Endodermal cell (in vitro differentiated cells): Measurements from ENCODE around the gene GTF2F1. TPM values are rescaled to one million over a fixed set of nuclear protein-coding genes. Genes with fewer than 3 reads are reported as not detected.
"Not testable (repeated sequence)": the region's sequence is repeated elsewhere in the genome, so short reads cannot be mapped to it uniquely, and the experiment has no call there.

Source experiments
- DNase-seq: peaks from one replicate; pipeline ENCODE4 v3.0.0-alpha.2; 2017
- H3K27ac ChIP-seq: 2 replicates; pipeline ENCODE4 v1.5.1; 2013; ENCODE audit warnings: mild to moderate bottlenecking, low read depth, low read length, moderate library complexity
- H3K27me3 ChIP-seq: 2 replicates; pipeline ENCODE4 v1.6.1; 2013; ENCODE audit warnings: mild to moderate bottlenecking, low read length, moderate library complexity; ENCODE audit not compliant: insufficient read depth, control insufficient read depth, poor library complexity, severe bottlenecking
- H3K36me3 ChIP-seq: 2 replicates; pipeline ENCODE4 v1.7.0; 2013; ENCODE audit warnings: mild to moderate bottlenecking, low read length, moderate library complexity; ENCODE audit not compliant: control insufficient read depth, insufficient read depth
- H3K4me1 ChIP-seq: one replicate; pipeline ENCODE4 v1.7.0; 2013; ENCODE audit warnings: low read length; ENCODE audit not compliant: control insufficient read depth, insufficient read depth
- H3K4me3 ChIP-seq: 2 replicates; pipeline ENCODE4 v1.5.1; 2013; ENCODE audit warnings: mild to moderate bottlenecking, low read length, moderate library complexity
- H3K9ac ChIP-seq: 2 replicates; pipeline ENCODE4 v1.6.1; 2013; ENCODE audit warnings: mild to moderate bottlenecking, low read length, moderate library complexity; ENCODE audit not compliant: poor library complexity, severe bottlenecking; ENCODE audit errors: extremely low read depth
- H3K9me3 ChIP-seq: 2 replicates; pipeline ENCODE4 v1.6.1; 2013; ENCODE audit warnings: mild to moderate bottlenecking, low read length, moderate library complexity; ENCODE audit not compliant: control insufficient read depth
- H3K27ac Mint-ChIP-seq: 2 replicates; pipeline ENCODE4 v1.8.0; 2020; ENCODE audit warnings: mixed read lengths
- H3K27me3 Mint-ChIP-seq: 2 replicates; pipeline ENCODE4 v1.8.0; 2021; ENCODE audit warnings: mild to moderate bottlenecking, mixed read lengths; ENCODE audit not compliant: insufficient read depth
- H3K36me3 Mint-ChIP-seq: 2 replicates; pipeline ENCODE4 v1.8.0; 2020; ENCODE audit warnings: low read depth, mixed read lengths
- H3K4me1 Mint-ChIP-seq: 2 replicates; pipeline ENCODE4 v1.8.0; 2020; ENCODE audit warnings: mixed read lengths
- H3K4me3 Mint-ChIP-seq: 2 replicates; pipeline ENCODE4 v1.8.0; 2020; ENCODE audit warnings: mild to moderate bottlenecking, moderate library complexity, mixed read lengths
- H3K9me3 Mint-ChIP-seq: 2 replicates; pipeline ENCODE4 v1.8.0; 2020; ENCODE audit warnings: mild to moderate bottlenecking, mixed read lengths
- CTCF ChIP-seq: fragments of 200-600 bp; sonication (generic); conservative IDR thresholded peaks from 2 replicates; pipeline ENCODE4 v1.5.0; 2021; ENCODE audit warnings: antibody characterized with exemption, mild to moderate bottlenecking
- WGBS, 2 experiments: methylation state at CpG; one replicate each; pipeline versions ENCODE4 v1.1.5 to v1.1.7; 2013; ENCODE audit warnings: missing lambda C conversion rate in 2 of 2, mixed read lengths in 1 of 2; ENCODE audit not compliant: insufficient coverage in 1 of 2, insufficient read length in 1 of 2; 5-methylcytosine and 5-hydroxymethylcytosine counted together
- total RNA-seq, 2 donors: library from RNA; stranded (reverse); fragmentation: NEBNext Ultra II Directional in 1 of 2; extraction: Animal tissue kit (Norgen Biotek cat#: 25700) in 1 of 2; gene quantifications; 2 replicates in 1 of 2; 3 replicates in 1 of 2; pipeline ENCODE4 v1.2.1, GENCODE V29; 2021

GTF2F1 gene
- total RNA-seq, 2 donors from 2014 or later: 59.2 to 66.4 TPM

- no peaks in the 10 kb centered on the region for H3K4me1 ChIP-seq
- TF ChIP-seq CTCF: no peak
- no peak for DNase-seq
- H3K4me1 Mint-ChIP-seq: no peaks in the 10 kb centered on the region
- H3K4me3 Mint-ChIP-seq: no peak overlapping the region
- no peaks in the 10 kb centered on the region for H3K36me3 Mint-ChIP-seq
- no peaks in the 10 kb centered on the region for H3K36me3 ChIP-seq
- H3K4me3 ChIP-seq: no peak overlapping the region
- H3K9ac ChIP-seq: no peak overlapping the region
- no peak overlapping the region for H3K27ac Mint-ChIP-seq
- no peaks in the 10 kb centered on the region for H3K9me3 Mint-ChIP-seq
- H3K27me3 ChIP-seq: no peaks in the 10 kb centered on the region
- WGBS, 2 experiments: 94 to 98% methylated on average over 8 to 10 of the region's 10 CpGs
- H3K27ac ChIP-seq: no peak overlapping the region
- no peaks in the 10 kb centered on the region for H3K27me3 Mint-ChIP-seq
- no peaks in the 10 kb centered on the region for H3K9me3 ChIP-seq
Observed at GRCh38 chr19:6402058-6402457, 9.1 kb upstream of the GTF2F1 start.

- not testable (repeated sequence) for H3K27ac ChIP-seq, H3K4me1 Mint-ChIP-seq, H3K9me3 Mint-ChIP-seq, H3K4me3 Mint-ChIP-seq, DNase-seq, H3K27ac Mint-ChIP-seq, H3K4me3 ChIP-seq, H3K27me3 ChIP-seq, H3K9ac ChIP-seq, H3K36me3 Mint-ChIP-seq, H3K36me3 ChIP-seq, H3K27me3 Mint-ChIP-seq, H3K4me1 ChIP-seq, H3K9me3 ChIP-seq
- 92 to 95% methylated on average over 11 to 23 of the region's 23 CpGs for WGBS, 2 experiments
Observed at GRCh38 chr19:6400062-6400944, 7.3 kb upstream of the GTF2F1 start.

GRCh38 chr19:6396305-6396704 is 3.3 kb upstream of the GTF2F1 start:
- Mint-ChIP-seq H3K27me3 (no peaks in the 10 kb centered on the region), H3K27ac (no peak overlapping the region), H3K4me3 (no peak overlapping the region), H3K9me3 (no peaks in the 10 kb centered on the region), H3K36me3 (peaks cover 3% of the 10 kb centered on the region), H3K4me1 (peaks cover 12% of the 10 kb centered on the region)
- 93 to 96% methylated on average over 11 to 12 of the region's 12 CpGs for WGBS, 2 experiments
- Histone ChIP-seq H3K27me3 (no peaks in the 10 kb centered on the region), H3K9ac (no peak overlapping the region), H3K9me3 (no peaks in the 10 kb centered on the region), H3K4me1 (no peaks in the 10 kb centered on the region), H3K36me3 (peaks cover 4% of the 10 kb centered on the region), H3K4me3 (no peak overlapping the region), H3K27ac (no peak overlapping the region)
- no peak for DNase-seq
- TF ChIP-seq CTCF: no peak
